ENCODE results near the gene JAK3. TPM values are rescaled to one million over a fixed set of nuclear protein-coding genes. Genes with fewer than 3 reads are reported as not detected.
A peak's percentile ranks its signal among the peaks of the same experiment; 100 is the strongest.

JAK3 gene
- total RNA-seq, 3 donors from 2014 or later, result 2.8 to 13.1 (median 3.5) TPM

DNA sequence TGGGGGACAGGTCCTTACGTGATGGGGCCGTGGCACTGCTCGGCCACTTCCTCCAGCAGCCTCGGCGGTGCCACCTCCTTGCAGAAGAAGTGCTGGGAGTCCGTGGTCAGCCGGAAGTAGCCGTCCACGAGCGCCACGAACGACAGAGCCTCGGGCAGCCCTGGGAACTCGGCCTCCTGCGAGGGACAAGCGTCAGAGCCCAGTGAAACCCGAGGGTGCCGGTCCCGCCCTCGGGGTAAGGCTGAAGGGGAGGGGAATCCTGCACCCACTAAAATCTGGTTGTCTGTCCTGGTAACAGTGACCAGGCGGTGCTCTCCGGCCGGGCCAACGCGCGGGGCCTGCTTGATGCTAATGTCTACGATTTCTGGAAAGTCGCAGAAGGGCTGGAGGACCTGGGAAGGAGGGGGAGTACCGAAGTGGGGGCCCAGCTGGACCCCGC, 6.4 kb downstream of the JAK3 start:
- H3K36me3 ChIP-seq, result no peaks in the 10 kb centered on the region
- DNase-seq (ENCODE audit: low spot score in 2 of 2), result no peak
- no peaks in the 10 kb centered on the region for H3K4me1 ChIP-seq
- H3K27ac ChIP-seq, result peak overlapping the region in 1 of 2 donors; percentile 67
- intact Hi-C loops (cut with DNase I; ENCODE audit: low total_unique reads), result no loop called here
- peak overlapping the region; percentile 2 to 59 (median 46) for H3K4me3 ChIP-seq
- no peaks in the 10 kb centered on the region for H3K27me3 ChIP-seq
- H3K9me3 ChIP-seq, result no peaks in the 10 kb centered on the region
- TF ChIP-seq POLR2AphosphoS5 (IDR thresholded peaks at IDR 0.05), result no peak
- TF ChIP-seq POLR2A (IDR thresholded peaks at IDR 0.05), result no peak
- TF ChIP-seq, protein P1, sequence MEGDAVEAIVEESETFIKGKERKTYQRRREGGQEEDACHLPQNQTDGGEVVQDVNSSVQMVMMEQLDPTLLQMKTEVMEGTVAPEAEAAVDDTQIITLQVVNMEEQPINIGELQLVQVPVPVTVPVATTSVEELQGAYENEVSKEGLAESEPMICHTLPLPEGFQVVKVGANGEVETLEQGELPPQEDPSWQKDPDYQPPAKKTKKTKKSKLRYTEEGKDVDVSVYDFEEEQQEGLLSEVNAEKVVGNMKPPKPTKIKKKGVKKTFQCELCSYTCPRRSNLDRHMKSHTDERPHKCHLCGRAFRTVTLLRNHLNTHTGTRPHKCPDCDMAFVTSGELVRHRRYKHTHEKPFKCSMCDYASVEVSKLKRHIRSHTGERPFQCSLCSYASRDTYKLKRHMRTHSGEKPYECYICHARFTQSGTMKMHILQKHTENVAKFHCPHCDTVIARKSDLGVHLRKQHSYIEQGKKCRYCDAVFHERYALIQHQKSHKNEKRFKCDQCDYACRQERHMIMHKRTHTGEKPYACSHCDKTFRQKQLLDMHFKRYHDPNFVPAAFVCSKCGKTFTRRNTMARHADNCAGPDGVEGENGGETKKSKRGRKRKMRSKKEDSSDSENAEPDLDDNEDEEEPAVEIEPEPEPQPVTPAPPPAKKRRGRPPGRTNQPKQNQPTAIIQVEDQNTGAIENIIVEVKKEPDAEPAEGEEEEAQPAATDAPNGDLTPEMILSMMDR (IDR thresholded peaks at IDR 0.05), result no peak

DNA sequence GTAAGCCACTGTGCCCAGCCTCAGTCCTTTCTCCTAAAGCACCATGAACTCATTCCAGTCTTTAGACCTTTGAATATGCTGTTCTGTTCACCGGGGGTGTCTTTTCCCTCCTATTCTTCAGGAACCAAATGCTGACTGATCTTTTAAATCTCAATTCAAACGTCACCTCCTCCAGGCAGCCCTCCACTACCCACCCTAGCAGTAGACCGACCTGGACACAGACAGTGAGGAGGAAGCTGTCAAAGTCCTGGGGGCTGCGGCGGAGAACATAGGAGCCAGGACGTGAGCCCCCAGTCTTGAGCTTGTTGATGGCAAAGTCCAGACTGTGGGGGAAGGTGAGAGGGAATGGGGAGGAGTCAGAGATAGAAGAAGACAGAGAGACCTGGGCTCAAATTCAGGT, 7.8 kb downstream of the JAK3 start:
- Histone ChIP-seq H3K9me3 (no peaks in the 10 kb centered on the region), H3K4me3 (no peak overlapping the region), H3K27me3 (no peaks in the 10 kb centered on the region), H3K27ac (no peak overlapping the region), H3K36me3 (no peaks in the 10 kb centered on the region), H3K4me1 (no peaks in the 10 kb centered on the region)
- TF ChIP-seq, protein P1 (IDR thresholded peaks at IDR 0.05), result no peak
- TF ChIP-seq POLR2AphosphoS5 (IDR thresholded peaks at IDR 0.05) (no peak), POLR2A (IDR thresholded peaks at IDR 0.05) (no peak)
- intact Hi-C loops (cut with DNase I; ENCODE audit: low total_unique reads), result no loop called here
- no peak for DNase-seq (ENCODE audit: low spot score in 2 of 2)

DNA sequence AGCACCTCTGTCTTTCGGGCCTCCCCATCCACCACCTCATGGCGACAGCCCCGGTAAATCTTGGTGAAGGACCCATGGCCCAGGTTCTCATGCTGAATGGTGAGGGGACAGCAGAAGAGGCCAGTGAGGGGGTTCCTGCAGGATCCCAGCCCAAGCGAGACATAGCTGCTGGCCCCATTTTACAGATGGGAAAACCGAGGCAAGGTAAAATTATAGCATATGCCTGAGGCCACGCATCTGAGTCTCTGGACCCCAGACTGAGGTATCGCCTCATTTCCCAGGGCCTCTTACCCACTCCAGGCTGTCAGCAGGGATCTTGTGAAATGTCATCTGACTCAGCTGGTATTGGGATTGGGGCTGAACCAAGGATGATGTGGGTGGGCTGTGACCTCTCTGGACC, 9.8 kb downstream of the JAK3 start:
- Histone ChIP-seq H3K27me3 (no peaks in the 10 kb centered on the region), H3K4me3 (no peak overlapping the region), H3K27ac (no peak overlapping the region), H3K4me1 (no peaks in the 10 kb centered on the region), H3K9me3 (no peaks in the 10 kb centered on the region), H3K36me3 (no peaks in the 10 kb centered on the region)
- intact Hi-C loops (cut with DNase I; ENCODE audit: low total_unique reads), result no loop called here
- no peak for DNase-seq (ENCODE audit: low spot score in 2 of 2)
- TF ChIP-seq POLR2AphosphoS5 (IDR thresholded peaks at IDR 0.05), result no peak
- TF ChIP-seq, protein P1 (IDR thresholded peaks at IDR 0.05), result no peak
- no peak for TF ChIP-seq POLR2A (IDR thresholded peaks at IDR 0.05)

DNA sequence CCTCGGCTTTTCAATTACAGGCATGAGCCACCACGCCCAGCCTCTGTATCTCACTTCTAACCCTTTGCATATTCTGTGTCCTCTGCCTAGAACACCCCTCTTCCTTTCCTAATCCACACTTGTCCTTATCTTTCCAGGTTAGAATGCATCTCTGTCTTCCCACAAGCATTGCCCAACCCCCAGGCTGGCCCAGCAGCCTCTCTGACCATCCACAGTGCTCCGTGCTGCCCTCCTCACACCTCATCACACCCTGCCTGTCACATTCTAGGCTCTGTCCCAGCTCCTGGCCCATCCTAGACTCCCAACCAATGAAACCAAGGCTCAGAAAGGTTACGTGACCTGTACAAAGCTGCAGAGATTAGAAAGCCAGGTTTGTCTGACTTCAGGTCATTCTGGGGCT, 11.3 kb downstream of the JAK3 start:
- TF ChIP-seq POLR2A (IDR thresholded peaks at IDR 0.05), result no peak
- TF ChIP-seq, protein P1 (IDR thresholded peaks at IDR 0.05), result no peak
- no peak for TF ChIP-seq POLR2AphosphoS5 (IDR thresholded peaks at IDR 0.05)
- Histone ChIP-seq H3K4me3 (no peak overlapping the region), H3K27ac (no peak overlapping the region), H3K27me3 (no peaks in the 10 kb centered on the region), H3K36me3 (no peaks in the 10 kb centered on the region), H3K9me3 (no peaks in the 10 kb centered on the region), H3K4me1 (no peaks in the 10 kb centered on the region)
- intact Hi-C loops (cut with DNase I; ENCODE audit: low total_unique reads), result no loop called here
- no peak for DNase-seq (ENCODE audit: low spot score in 2 of 2)

DNA sequence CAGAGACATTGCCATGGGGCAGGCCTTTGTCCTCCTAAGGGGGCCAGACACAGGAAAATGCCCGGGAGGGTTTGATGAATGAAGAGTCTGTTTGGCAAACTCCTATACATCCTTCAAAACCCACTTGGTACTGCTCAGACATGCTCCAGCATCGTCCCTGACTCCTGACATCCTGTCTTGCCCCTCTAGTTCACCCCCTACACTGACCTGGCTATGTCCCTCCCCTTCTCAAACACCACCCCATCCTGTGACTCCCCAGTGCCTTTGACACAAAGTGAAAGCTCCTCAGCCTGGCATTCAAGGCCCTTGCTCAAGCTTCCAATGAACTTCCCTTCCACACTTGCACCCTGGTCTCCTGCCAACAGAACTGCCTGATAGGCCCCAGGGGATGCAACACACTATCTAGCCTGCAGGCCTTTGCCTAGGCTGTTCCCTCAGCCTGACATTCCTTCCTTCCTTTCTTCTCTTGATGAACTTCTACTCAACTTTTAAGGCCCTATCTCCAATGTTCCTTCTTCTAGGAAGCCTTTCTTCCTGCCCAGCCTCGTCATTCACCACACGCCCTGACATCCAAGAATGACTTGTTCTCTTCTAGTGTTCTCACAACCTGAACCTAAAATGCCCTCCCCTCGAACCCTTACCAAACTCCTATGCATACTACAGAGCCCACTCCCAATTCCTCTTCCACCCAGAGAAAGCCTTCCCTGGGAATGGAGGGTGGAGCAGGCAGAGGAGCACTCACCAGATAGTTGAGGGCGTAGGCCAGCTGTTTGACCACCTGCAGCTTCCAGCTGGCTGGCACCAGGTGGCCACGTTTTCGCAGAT, 12.4 kb downstream of the JAK3 start:
- intact Hi-C loops (cut with DNase I; ENCODE audit: low total_unique reads), result no loop called here
- no peaks in the 10 kb centered on the region for H3K27me3 ChIP-seq
- no peak for DNase-seq (ENCODE audit: low spot score in 2 of 2)
- H3K4me3 ChIP-seq, result no peak overlapping the region
- no peak overlapping the region for H3K27ac ChIP-seq
- H3K9me3 ChIP-seq, result no peaks in the 10 kb centered on the region
- TF ChIP-seq POLR2AphosphoS5 (IDR thresholded peaks at IDR 0.05) (no peak), POLR2A (IDR thresholded peaks at IDR 0.05) (no peak)
- TF ChIP-seq, protein P1 (IDR thresholded peaks at IDR 0.05), result no peak
- H3K4me1 ChIP-seq, result no peaks in the 10 kb centered on the region
- no peaks in the 10 kb centered on the region for H3K36me3 ChIP-seq
